HuH-7.5 (cell line): ENCODE results near the gene FAM168A.
A peak's percentile ranks its signal among the peaks of the same experiment; 100 is the strongest.

Experiments
- DNase-seq: peaks from one replicate; pipeline ENCODE4 v3.0.0; 2011; ENCODE audit warnings: low spot score

FAM168A gene, protein sequence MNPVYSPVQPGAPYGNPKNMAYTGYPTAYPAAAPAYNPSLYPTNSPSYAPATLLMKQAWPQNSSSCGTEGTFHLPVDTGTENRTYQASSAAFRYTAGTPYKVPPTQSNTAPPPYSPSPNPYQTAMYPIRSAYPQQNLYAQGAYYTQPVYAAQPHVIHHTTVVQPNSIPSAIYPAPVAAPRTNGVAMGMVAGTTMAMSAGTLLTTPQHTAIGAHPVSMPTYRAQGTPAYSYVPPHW

DNA sequence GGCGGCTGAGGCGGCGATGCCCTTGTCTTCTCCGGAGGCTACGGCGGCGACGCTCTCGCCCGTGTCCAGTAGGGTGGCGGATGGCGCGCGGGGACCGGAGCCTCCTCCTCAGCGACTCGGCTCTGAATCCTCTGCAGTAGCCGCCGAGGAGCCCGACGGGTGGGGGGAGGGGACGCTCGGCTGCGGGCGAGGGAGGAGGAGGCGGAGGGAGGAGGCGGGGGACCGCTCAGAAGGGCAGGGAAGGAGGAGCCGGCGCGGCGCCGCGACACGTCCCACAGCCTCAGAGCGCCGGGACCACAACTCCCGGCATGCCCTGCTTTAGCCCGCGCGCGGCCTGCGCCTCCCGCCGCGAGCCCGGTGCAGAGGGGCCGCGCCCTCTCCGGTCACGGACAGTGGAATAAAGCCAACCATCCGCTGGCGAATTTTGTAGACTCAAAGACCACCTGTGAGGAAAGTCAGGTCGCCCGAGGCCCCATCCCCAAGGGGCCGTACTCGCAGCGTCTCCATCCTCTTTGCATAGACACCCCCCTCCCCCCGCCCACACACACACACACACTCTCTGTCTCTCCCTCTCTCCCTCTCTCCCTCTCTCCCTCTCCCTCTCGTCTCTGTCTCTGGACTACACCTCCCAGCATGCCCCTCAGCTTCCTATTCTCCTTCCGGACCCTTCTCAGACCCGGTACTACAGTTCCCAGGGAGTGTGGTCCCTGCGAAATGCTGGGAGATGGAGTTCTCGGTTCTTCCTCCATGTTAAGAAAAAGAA, at the start of gene FAM168A:
FAM168A (minus strand) TSS at position 157 of the 763 bp plus-strand sequence. CDS start 129,638 bp downstream, outside the sequence.
- DNase-seq, result peak; percentile 90

DNA sequence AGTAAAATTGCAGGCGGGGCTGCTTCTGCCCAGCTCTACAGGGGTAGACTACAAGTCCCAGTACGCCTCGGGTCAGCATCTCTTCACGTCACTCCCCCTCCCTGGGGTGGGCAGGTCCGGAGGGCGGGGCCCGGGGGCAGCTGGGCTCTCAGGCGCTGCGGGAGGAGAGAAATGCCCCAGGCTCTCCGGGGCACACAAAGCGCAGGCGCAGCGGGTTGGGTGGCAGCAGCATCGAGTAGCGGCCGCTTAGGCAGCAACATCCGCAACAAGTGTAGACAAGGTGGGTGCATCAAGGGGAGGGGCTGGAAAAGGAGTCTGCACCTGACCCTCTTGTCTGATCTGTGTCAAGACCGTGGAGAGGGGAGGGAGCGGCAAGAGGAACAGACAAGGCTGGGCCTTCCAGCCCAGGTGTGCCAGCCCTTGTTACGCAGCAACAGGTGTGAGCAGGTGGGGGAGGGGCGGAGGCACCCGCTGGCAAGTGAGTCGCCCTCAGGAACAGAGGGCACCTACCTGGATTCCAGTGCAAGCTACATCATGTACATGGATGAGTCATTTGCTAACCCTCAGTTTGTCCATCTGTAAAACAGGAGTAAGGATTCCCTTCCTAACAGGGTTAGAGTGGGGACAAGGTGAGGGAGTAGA, 49.7 kb upstream of the FAM168A start:
- DNase-seq, result peak; percentile 48

DNA sequence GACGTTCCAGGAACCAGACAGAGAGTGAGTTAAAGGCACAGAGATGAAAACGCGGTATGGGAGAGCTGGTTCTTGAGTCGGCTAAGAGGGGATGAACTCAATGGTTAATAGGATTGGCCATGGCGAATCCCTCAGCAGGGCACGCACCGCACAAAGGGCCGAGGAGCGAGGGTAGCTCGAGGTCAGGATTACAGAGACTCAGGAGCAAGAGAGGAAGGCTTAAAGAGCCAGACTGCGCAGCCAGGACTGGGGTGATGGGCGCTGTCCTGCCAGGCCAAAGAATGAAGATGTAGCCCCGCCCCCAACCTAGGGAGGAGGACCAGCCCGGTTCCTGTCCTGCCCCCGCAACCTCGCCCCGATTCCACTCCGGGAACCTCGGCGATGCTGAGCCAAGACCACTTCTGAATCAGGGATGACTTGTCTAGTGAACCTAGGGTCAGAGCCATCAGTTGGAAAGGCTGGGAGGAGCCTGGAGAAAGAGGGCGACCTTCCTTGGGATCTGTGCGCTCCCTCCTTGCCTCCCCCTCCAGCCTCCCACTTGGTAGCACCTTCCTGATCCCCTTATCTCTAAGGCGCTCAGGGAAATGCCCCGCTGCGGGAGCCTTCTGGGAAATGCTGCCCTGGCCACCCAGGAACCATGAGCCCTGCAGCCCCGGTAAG, 48.2 kb upstream of the FAM168A start, which contains the start of gene PLEKHB1:
PLEKHB1 (plus strand) TSS at position 610 of the 660 bp plus-strand sequence; CDS start at position 638, 28 bp downstream.
- no peak for DNase-seq

GRCh38 chr11:73645121-73645969, 47.4 kb upstream of the FAM168A start:
- no peak for DNase-seq

DNA sequence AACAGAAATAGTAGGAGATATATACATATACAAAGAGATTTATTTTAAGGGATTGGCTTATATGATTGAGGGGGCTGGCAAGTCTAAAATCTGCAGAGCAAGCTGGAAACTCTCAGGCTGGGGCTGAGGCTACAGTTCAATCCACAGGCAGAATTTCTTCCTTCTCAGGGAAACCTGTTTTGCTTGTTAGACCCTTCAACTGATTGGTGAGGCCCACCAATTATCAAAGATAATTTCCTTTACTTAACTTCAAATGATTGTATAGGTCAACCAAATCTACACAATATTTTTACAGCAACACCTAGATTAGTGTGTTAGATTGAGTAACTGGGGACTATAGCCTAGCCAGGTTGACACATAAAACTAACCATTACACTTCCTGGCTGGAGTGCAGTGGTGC, 43.8 kb upstream of the FAM168A start:
- no peak for DNase-seq

GRCh38 chr11:73640592-73640991, 42.7 kb upstream of the FAM168A start:
- no peak for DNase-seq

DNA sequence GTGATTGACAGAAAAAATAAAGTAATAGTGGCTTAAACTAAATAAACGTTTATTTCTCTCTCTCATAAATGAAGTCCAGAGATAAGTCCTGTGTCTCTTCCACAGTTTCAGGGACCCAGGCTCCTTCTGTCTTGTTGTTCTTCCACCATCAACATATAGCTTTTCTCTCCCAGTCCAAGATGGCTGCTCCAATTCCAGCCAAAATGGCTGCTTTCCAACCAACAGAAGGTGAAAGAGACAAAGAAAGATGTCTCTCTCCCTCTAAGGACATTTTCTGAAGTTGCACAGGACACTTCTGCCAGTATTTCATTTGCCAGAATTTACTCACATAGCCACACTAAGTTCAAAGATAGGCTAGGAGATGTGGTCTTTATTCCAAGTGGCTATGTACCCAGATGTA, 39.1 kb upstream of the FAM168A start:
- DNase-seq, result no peak

DNA sequence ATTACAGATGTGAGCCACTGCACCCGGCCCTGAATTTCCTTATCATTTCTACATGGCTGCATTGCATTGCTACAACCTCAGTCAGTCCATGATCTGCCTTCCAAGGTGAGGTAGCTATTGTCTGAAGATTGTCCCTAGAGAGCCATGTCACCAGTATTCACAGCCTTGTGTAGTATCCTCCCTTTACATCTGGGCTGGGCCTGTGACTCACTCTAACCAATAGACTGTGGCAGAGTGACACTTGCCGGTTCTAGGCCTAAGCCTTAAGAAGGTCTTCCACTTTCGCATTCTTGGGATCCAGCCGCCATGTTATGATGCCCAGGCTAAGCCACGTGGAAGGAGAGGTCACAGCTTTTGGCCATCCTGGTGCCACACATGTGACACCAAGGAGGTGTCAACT, 38.3 kb upstream of the FAM168A start:
- no peak for DNase-seq

DNA sequence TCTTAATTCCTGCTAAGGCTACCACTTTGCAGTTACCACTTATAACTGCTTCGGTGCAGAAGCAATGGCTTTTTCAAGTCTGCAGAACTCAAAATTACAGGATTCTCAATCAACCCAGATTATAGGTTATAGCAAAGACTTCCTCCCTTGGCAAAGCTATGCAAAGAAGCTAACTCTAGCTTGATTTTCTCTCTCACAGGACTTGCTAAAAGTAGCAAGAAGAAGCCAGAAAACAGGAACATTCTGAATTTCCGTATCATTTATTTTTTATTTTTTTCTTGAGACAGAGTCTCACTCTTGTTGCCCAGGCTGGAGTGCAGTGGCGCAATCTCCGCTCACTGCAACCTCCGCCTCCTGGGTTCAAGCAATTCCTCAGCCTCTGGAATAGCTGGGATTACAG, 37.8 kb upstream of the FAM168A start:
- no peak for DNase-seq

DNA sequence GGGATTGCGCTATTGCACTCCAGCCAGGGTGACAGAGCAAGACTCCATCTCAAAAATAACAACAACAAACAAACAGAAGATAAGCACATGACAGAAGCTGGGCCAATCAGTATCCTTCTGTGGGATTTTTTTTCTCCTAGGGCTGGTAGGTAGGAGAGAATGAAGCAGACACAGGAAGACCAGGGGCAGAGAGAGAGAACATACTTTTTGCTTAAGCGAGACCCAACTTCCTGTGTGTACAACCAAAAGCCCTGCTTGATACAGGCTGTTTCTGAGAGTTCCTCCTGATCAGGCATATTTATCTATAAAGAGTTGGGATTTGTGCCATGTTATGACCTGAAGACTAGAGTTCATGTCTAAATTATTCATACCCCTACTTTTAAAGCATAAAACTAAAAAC, 36.1 kb upstream of the FAM168A start:
- no peak for DNase-seq

GRCh38 chr11:73632996-73633395, 35.1 kb upstream of the FAM168A start:
- DNase-seq, result no peak

GRCh38 chr11:73629907-73630306, 32.0 kb upstream of the FAM168A start:
- no peak for DNase-seq

DNA sequence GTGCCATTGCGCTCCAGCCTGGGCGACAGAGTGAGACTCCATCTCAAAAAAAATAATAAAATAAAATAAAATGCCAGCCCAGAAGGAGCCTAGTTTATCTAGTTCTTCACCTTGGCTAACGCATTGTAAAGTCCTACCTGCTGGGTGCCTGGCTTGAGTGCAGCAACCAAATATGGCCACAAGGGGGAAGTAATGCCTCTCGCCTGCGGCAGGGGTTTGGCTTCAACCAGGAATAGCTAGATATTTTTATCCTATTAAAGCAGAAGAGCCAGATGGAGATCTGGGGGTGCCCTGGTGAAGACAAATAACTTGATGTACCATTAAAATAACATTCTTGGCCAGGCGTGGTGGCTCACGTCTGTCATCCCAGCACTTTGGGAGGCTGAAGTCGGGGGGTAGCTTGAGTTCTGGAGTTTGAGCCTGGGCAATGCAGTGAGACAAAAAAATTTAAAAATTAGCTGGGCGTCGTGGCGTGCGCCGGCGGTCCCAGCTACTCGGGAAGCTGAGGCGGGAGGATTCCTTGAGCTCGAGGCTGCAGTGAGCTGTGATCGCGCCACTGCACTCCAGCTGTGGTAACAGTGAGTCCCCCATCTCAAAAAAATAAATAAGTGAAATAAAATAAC, 27.9 kb upstream of the FAM168A start:
- DNase-seq, result peak; percentile 71

DNA sequence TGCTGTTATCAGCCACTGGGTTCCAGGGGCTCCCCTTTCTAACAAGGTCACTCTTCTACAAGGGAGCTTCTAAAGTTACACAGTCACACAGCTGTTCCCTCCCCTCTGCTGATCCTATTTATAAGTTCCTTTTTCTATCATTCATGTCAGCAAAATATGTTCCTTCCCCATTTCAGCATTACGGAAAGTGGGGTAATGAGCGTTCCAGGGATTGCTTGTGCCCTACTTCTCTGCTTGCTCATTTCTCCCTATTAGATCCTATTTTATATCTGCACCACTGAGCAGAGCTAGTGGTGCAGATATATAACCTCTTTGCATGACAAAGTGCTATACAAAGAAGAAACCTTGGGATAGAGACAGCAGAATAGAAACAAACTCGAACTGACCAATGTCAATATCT, 25.8 kb upstream of the FAM168A start:
- DNase-seq, result no peak

GRCh38 chr11:73622926-73623593, 25.1 kb upstream of the FAM168A start:
- DNase-seq, result no peak

GRCh38 chr11:73614591-73614990, 16.7 kb upstream of the FAM168A start:
- no peak for DNase-seq

- no peak for DNase-seq
Measured at GRCh38 chr11:73612601-73613140, 14.8 kb upstream of the FAM168A start.

GRCh38 chr11:73598719-73599379, 937 bp upstream of the FAM168A start:
- DNase-seq, result no peak

- no peak for DNase-seq
Measured at GRCh38 chr11:73597336-73597955, 466 bp downstream of the FAM168A start.
